Subcutaneous abdominal adipose tissue (tissue), 5 donors: Measurements from ENCODE around the gene MYADML2.
"Not testable (repeated sequence)": the region's sequence is repeated elsewhere in the genome, so short reads cannot be mapped to it uniquely, and the experiment has no call there.

Source experiments
- H3K27ac ChIP-seq: one replicate; pipeline ENCODE4 v1.7.0; 2013; ENCODE audit warnings: low read depth, mild to moderate bottlenecking, inconsistent platforms, low read length, moderate library complexity
- H3K27me3 ChIP-seq, 5 donors: one replicate each; pipeline ENCODE4 v1.7.0; 2013; ENCODE audit warnings: low read length in 5 of 5, inconsistent platforms in 1 of 5; ENCODE audit not compliant: control insufficient read depth in 5 of 5, insufficient read depth in 4 of 5
- H3K36me3 ChIP-seq, 5 donors: one replicate each; pipeline ENCODE4 v1.7.0; 2013; ENCODE audit warnings: low read length in 5 of 5; ENCODE audit not compliant: control insufficient read depth in 5 of 5, insufficient read depth in 5 of 5
- H3K4me1 ChIP-seq, 5 donors: one replicate each; pipeline ENCODE4 v1.7.0; 2013; ENCODE audit warnings: low read length in 5 of 5, mild to moderate bottlenecking in 3 of 5, moderate library complexity in 1 of 5; ENCODE audit not compliant: control insufficient read depth in 5 of 5, insufficient read depth in 5 of 5
- H3K4me3 ChIP-seq, 5 donors: one replicate each; pipeline ENCODE4 v1.7.0; 2013; ENCODE audit warnings: low read length in 5 of 5, low read depth in 1 of 5
- H3K9ac ChIP-seq, 5 donors: one replicate each; pipeline ENCODE4 v1.7.0; 2013; ENCODE audit warnings: low read length in 5 of 5, mild to moderate bottlenecking in 4 of 5, moderate library complexity in 3 of 5
- H3K9me3 ChIP-seq, 5 donors: one replicate each; pipeline ENCODE4 v1.7.0; 2013; ENCODE audit warnings: low read length in 5 of 5; ENCODE audit not compliant: control insufficient read depth in 5 of 5
- donor health status: healthy.
- donor health status: healthy.
- donor health status: healthy.
- donor health status: healthy.
- donor health status: healthy.

MYADML2 gene

GRCh38 chr17:81990836-81991683, 44.0 kb upstream of the MYADML2 start:
- peaks cover 0 to 16% (median 12%) of the 10 kb centered on the region in 5 donors for H3K4me1 ChIP-seq
- no peaks in the 10 kb centered on the region for H3K9me3 ChIP-seq
- no peaks in the 10 kb centered on the region for H3K27me3 ChIP-seq
- H3K4me3 ChIP-seq: peak overlapping the region in 1 of 5 donors; percentile 1
- peaks cover 0 to 46% (median 27%) of the 10 kb centered on the region in 5 donors for H3K36me3 ChIP-seq
- H3K27ac ChIP-seq: no peak overlapping the region
- peak overlapping the region in 1 of 5 donors; percentile 36 for H3K9ac ChIP-seq

- Histone ChIP-seq H3K9ac (no peak overlapping the region), H3K9me3 (no peaks in the 10 kb centered on the region), H3K4me1 (peaks cover 0 to 19% (median 17%) of the 10 kb centered on the region in 5 donors), H3K27me3 (no peaks in the 10 kb centered on the region), H3K36me3 (peaks cover 0 to 56% (median 33%) of the 10 kb centered on the region in 5 donors), H3K27ac (no peak overlapping the region), H3K4me3 (no peak overlapping the region)
Measured at GRCh38 chr17:81987161-81987770, 40.2 kb upstream of the MYADML2 start.

- peaks cover 0 to 58% (median 33%) of the 10 kb centered on the region in 5 donors for H3K36me3 ChIP-seq
- no peaks in the 10 kb centered on the region for H3K9me3 ChIP-seq
- H3K4me3 ChIP-seq: no peak overlapping the region
- H3K4me1 ChIP-seq: peaks cover 0 to 13% (median 10%) of the 10 kb centered on the region in 5 donors
- H3K27ac ChIP-seq: no peak overlapping the region
- H3K9ac ChIP-seq: no peak overlapping the region
- no peaks in the 10 kb centered on the region for H3K27me3 ChIP-seq
Measured at GRCh38 chr17:81986606-81987005, 39.6 kb upstream of the MYADML2 start.

GRCh38 chr17:81984773-81985410, 37.9 kb upstream of the MYADML2 start:
- peaks cover 0 to 56% (median 39%) of the 10 kb centered on the region in 5 donors for H3K36me3 ChIP-seq
- H3K4me1 ChIP-seq: peaks cover 0 to 8% (median 6%) of the 10 kb centered on the region in 5 donors
- H3K4me3 ChIP-seq: no peak overlapping the region
- H3K27me3 ChIP-seq: no peaks in the 10 kb centered on the region
- H3K9me3 ChIP-seq: no peaks in the 10 kb centered on the region
- no peak overlapping the region for H3K27ac ChIP-seq
- no peak overlapping the region for H3K9ac ChIP-seq

- H3K9me3 ChIP-seq: no peaks in the 10 kb centered on the region
- no peak overlapping the region for H3K4me3 ChIP-seq
- H3K36me3 ChIP-seq: peaks cover 0 to 51% (median 39%) of the 10 kb centered on the region in 5 donors
- no peak overlapping the region for H3K27ac ChIP-seq
- no peak overlapping the region for H3K9ac ChIP-seq
- no peaks in the 10 kb centered on the region for H3K27me3 ChIP-seq
- peaks cover 0 to 10% (median 8%) of the 10 kb centered on the region in 5 donors for H3K4me1 ChIP-seq
Measured at GRCh38 chr17:81983639-81984373, 36.8 kb upstream of the MYADML2 start.

GRCh38 chr17:81983011-81983638, 36.1 kb upstream of the MYADML2 start:
- Histone ChIP-seq H3K36me3 (peaks cover 0 to 47% (median 37%) of the 10 kb centered on the region in 5 donors), H3K27ac (no peak overlapping the region), H3K27me3 (no peaks in the 10 kb centered on the region), H3K9ac (no peak overlapping the region), H3K9me3 (no peaks in the 10 kb centered on the region), H3K4me1 (peaks cover 0 to 16% (median 15%) of the 10 kb centered on the region in 5 donors), H3K4me3 (no peak overlapping the region)

GRCh38 chr17:81981511-81981910, 34.5 kb upstream of the MYADML2 start:
- H3K9me3 ChIP-seq, H3K4me3 ChIP-seq, H3K27ac ChIP-seq, H3K27me3 ChIP-seq, H3K9ac ChIP-seq: not testable (repeated sequence)
- Histone ChIP-seq H3K4me1 (peaks cover 0 to 26% (median 21%) of the 10 kb centered on the region in 5 donors), H3K36me3 (peaks cover 0 to 39% (median 28%) of the 10 kb centered on the region in 5 donors)

GRCh38 chr17:81980707-81981343, 33.8 kb upstream of the MYADML2 start:
- Histone ChIP-seq H3K4me1 (peaks cover 0 to 28% (median 23%) of the 10 kb centered on the region in 5 donors), H3K9me3 (no peaks in the 10 kb centered on the region), H3K27me3 (no peaks in the 10 kb centered on the region), H3K36me3 (peaks cover 0 to 32% (median 24%) of the 10 kb centered on the region in 5 donors), H3K9ac (no peak overlapping the region), H3K27ac (no peak overlapping the region), H3K4me3 (no peak overlapping the region)

GRCh38 chr17:81980122-81980521, 33.1 kb upstream of the MYADML2 start:
- no peaks in the 10 kb centered on the region for H3K9me3 ChIP-seq
- H3K27ac ChIP-seq: no peak overlapping the region
- H3K4me3 ChIP-seq: no peak overlapping the region
- H3K4me1 ChIP-seq: peaks cover 0 to 28% (median 23%) of the 10 kb centered on the region in 5 donors
- peaks cover 0 to 25% (median 17%) of the 10 kb centered on the region in 5 donors for H3K36me3 ChIP-seq
- H3K27me3 ChIP-seq: no peaks in the 10 kb centered on the region
- H3K9ac ChIP-seq: no peak overlapping the region
